Fibroblast of lung (primary cell): Measurements from ENCODE around the gene MTF2. TPM values are rescaled to one million over a fixed set of nuclear protein-coding genes. Genes with fewer than 3 reads are reported as not detected.

Experiments used
- DNase-seq, 2 donors: peaks; one replicate each; pipeline versions ENCODE4 v3.0.0 to v3.0.0-alpha.2; 2010; ENCODE audit warnings: low read depth in 2 of 2
- H2AFZ ChIP-seq: 2 replicates; pipeline ENCODE4 v1.5.1; 2012; ENCODE audit warnings: low read length, control low read depth, inconsistent platforms
- H3K27ac ChIP-seq: 2 replicates; pipeline ENCODE4 v1.5.1; 2011; ENCODE audit warnings: low read length, control low read depth; ENCODE audit not compliant: insufficient read depth
- H3K27me3 ChIP-seq: 2 replicates; pipeline ENCODE4 v1.5.1; 2011; ENCODE audit warnings: mild to moderate bottlenecking, low read length; ENCODE audit not compliant: control insufficient read depth, insufficient read depth
- H3K36me3 ChIP-seq: 2 replicates; pipeline ENCODE4 v1.5.1; 2011; ENCODE audit warnings: low read length; ENCODE audit not compliant: control insufficient read depth, insufficient read depth
- H3K4me1 ChIP-seq: 2 replicates; pipeline ENCODE4 v1.5.1; 2011; ENCODE audit warnings: low read length; ENCODE audit not compliant: control insufficient read depth, insufficient read depth; ENCODE audit errors: extremely low read depth
- H3K4me2 ChIP-seq: 2 replicates; pipeline ENCODE4 v1.5.1; 2011; ENCODE audit warnings: low read length, control low read depth; ENCODE audit not compliant: insufficient read depth; ENCODE audit errors: extremely low read depth
- H3K4me3 ChIP-seq, 4 experiments: fragments of 200-600 bp in 1 of 4; sonication (generic) in 1 of 4; replicated peaks in 1 of 4; 2 replicates each; pipeline ENCODE4 v1.5.1; 2011 to 2016; ENCODE audit warnings: low read length in 4 of 4, low read depth in 3 of 4, mild to moderate bottlenecking in 3 of 4, control low read depth in 2 of 4, inconsistent platforms in 1 of 4, mixed read lengths in 1 of 4; ENCODE audit not compliant: insufficient read depth in 1 of 4; ENCODE audit errors: control extremely low read depth in 1 of 4
- H3K79me2 ChIP-seq: 2 replicates; pipeline ENCODE4 v1.5.1; 2012; ENCODE audit warnings: mild to moderate bottlenecking, low read length, inconsistent platforms; ENCODE audit not compliant: control insufficient read depth, insufficient read depth
- H3K9ac ChIP-seq: 2 replicates; pipeline ENCODE4 v1.5.1; 2011; ENCODE audit warnings: mild to moderate bottlenecking, low read length, control low read depth; ENCODE audit not compliant: insufficient read depth
- H3K9me3 ChIP-seq: 2 replicates; pipeline ENCODE4 v1.5.1; 2012; ENCODE audit warnings: low read depth, low read length; ENCODE audit not compliant: control insufficient read depth, insufficient read depth
- H4K20me1 ChIP-seq: 2 replicates; pipeline ENCODE4 v1.5.1; 2011; ENCODE audit warnings: low read length; ENCODE audit not compliant: control insufficient read depth, insufficient read depth; ENCODE audit errors: extremely low read depth
- CTCF ChIP-seq, 2 donors: IDR thresholded peaks in 1 of 2; conservative IDR thresholded peaks in 1 of 2; 1 replicate in 1 of 2; 2 replicates in 1 of 2; pipeline ENCODE4 v1.5.1; 2011 to 2012; ENCODE audit warnings: low read length in 2 of 2, control low read depth in 1 of 2, inconsistent platforms in 1 of 2, low read depth in 1 of 2, mild to moderate bottlenecking in 1 of 2
- EZH2 ChIP-seq: IDR thresholded peaks from 2 replicates; pipeline ENCODE4 v1.5.1; 2012; ENCODE audit warnings: low read length, control low read depth, mild to moderate bottlenecking; ENCODE audit errors: missing control alignments
- polyA plus RNA-seq, 2 donors: library from polyadenylated mRNA; depleted of rRNA in 1 of 2; stranded (reverse) in 1 of 2; unstranded in 1 of 2; fragments of >200 nt; gene quantifications; 2 replicates each; pipeline ENCODE4 v1.2.1, GENCODE V29; 2011 to 2012; ENCODE audit warnings: missing spikeins in 1 of 2
- total RNA-seq: library from RNA; depleted of rRNA; stranded (reverse); fragments of >200 nt; gene quantifications from 2 replicates; pipeline ENCODE4 v1.2.1, GENCODE V29; 2014

MTF2 gene
- total and polyA plus RNA-seq, 2 donors (not counting 1 experiment from before 2014, with no cell fraction given) = 8.6 to 8.9 TPM

- Histone ChIP-seq H3K27ac (no peak overlapping the region), H3K36me3 (no peaks in the 10 kb centered on the region), H3K4me2 (no peak overlapping the region), H3K79me2 (peaks cover 16% of the 10 kb centered on the region), H3K27me3 (no peaks in the 10 kb centered on the region), H2AFZ (no peak overlapping the region), H3K4me1 (no peaks in the 10 kb centered on the region), H3K9me3 (no peaks in the 10 kb centered on the region), H4K20me1 (no peaks in the 10 kb centered on the region), H3K9ac (no peak overlapping the region), H3K4me3 (no peak overlapping the region)
- no peak for DNase-seq
- no peak for TF ChIP-seq EZH2
- no peak for TF ChIP-seq CTCF (conservative IDR thresholded peaks at IDR 0.05 in 1 of 2, IDR thresholded peaks at IDR 0.05 in 1 of 2; ENCODE audit: low read depth in 1 of 2, low read length in 2 of 2)
Measured at GRCh38 chr1:93186667-93187066, 107.6 kb downstream of the MTF2 start.

Other genes starting within 250 kb of the MTF2 start
- 1,198 and 2,039 TPM in 2 replicates for gene RPL5, start 247.2 kb upstream of the MTF2 start, total RNA-seq
- gene RPL5, start 247.2 kb upstream of the MTF2 start, polyA plus RNA-seq = 1,777 and 2,145 TPM in 2 replicates
- gene DIPK1A, start 117.8 kb upstream of the MTF2 start, total RNA-seq = 8.2 and 19.7 TPM in 2 replicates
- 39.1 and 85.7 TPM in 2 replicates for gene DIPK1A, start 117.8 kb upstream of the MTF2 start, polyA plus RNA-seq
- 65.2 and 82.6 TPM in 2 replicates for gene TMED5, start 101.1 kb downstream of the MTF2 start, total RNA-seq
- 54.7 and 56.0 TPM in 2 replicates for gene TMED5, start 101.1 kb downstream of the MTF2 start, polyA plus RNA-seq
- gene CCDC18, start 101.4 kb downstream of the MTF2 start, total RNA-seq = 15.4 and 17.2 TPM in 2 replicates
- gene CCDC18, start 101.4 kb downstream of the MTF2 start, polyA plus RNA-seq = 3.1 and 6.6 TPM in 2 replicates